ENCODE measurements around the gene DGKI.

GRCh38 chr7:137818036-137818435 lies 28.7 kb downstream of the DGKI start:
- TF ChIP-seq EZH2 (IDR thresholded peaks at IDR 0.05; ENCODE audit: borderline replicate concordance, low read length): no peak
- TF ChIP-seq CTCF (IDR thresholded peaks at IDR 0.05; ENCODE audit: low read length): no peak
